Dermis blood vessel endothelial cell (primary cell): ENCODE data around the gene ERCC4. TPM values are rescaled to one million over a fixed set of nuclear protein-coding genes. Genes with fewer than 3 reads are reported as not detected.

Experiments used
- DNase-seq: peaks from one replicate; pipeline ENCODE4 v3.0.0; 2010
- total RNA-seq: library from RNA; depleted of rRNA; stranded (reverse); fragments of >200 nt; gene quantifications from 2 replicates; pipeline ENCODE4 v1.2.3, GENCODE V29; 2014

ERCC4 gene
- total RNA-seq, 1 donor from 2014 or later, result 8.8 TPM

GRCh38 chr16:13911871-13912270 lies 8.1 kb upstream of the ERCC4 start:
- DNase-seq, result no peak

GRCh38 chr16:13912891-13913290 lies 7.1 kb upstream of the ERCC4 start:
- no peak for DNase-seq

GRCh38 chr16:13913374-13914292 lies 6.3 kb upstream of the ERCC4 start:
- no peak for DNase-seq

GRCh38 chr16:13915033-13915635 lies 4.8 kb upstream of the ERCC4 start:
- DNase-seq, result no peak

GRCh38 chr16:13919330-13919682 lies 648 bp upstream of the ERCC4 start:
- DNase-seq, result peak; percentile 68

- DNase-seq, result no peak
Observed at GRCh38 chr16:13920510-13920818, 510 bp downstream of the ERCC4 start.

- no peak for DNase-seq
Observed at GRCh38 chr16:13921328-13921727, 1.4 kb downstream of the ERCC4 start.

- DNase-seq, result peak; percentile 77
Observed at GRCh38 chr16:13923703-13924298, 3.8 kb downstream of the ERCC4 start.

- no peak for DNase-seq
Observed at GRCh38 chr16:13926464-13926863, 6.5 kb downstream of the ERCC4 start.

- DNase-seq, result no peak
Observed at GRCh38 chr16:13926891-13927290, 6.9 kb downstream of the ERCC4 start.

GRCh38 chr16:13928646-13929045 lies 8.7 kb downstream of the ERCC4 start:
- no peak for DNase-seq

GRCh38 chr16:13931845-13932244 lies 11.9 kb downstream of the ERCC4 start:
- no peak for DNase-seq

GRCh38 chr16:13935408-13935807 lies 15.5 kb downstream of the ERCC4 start:
- DNase-seq, result no peak

GRCh38 chr16:13936155-13936554 lies 16.2 kb downstream of the ERCC4 start:
- DNase-seq, result no peak

- no peak for DNase-seq
Observed at GRCh38 chr16:13936596-13937081, 16.7 kb downstream of the ERCC4 start.

GRCh38 chr16:13937411-13937810 lies 17.5 kb downstream of the ERCC4 start:
- no peak for DNase-seq

GRCh38 chr16:13938480-13938879 lies 18.5 kb downstream of the ERCC4 start:
- DNase-seq, result no peak

GRCh38 chr16:13939821-13940220 lies 19.9 kb downstream of the ERCC4 start:
- DNase-seq, result no peak

GRCh38 chr16:13940397-13940933 lies 20.5 kb downstream of the ERCC4 start:
- DNase-seq, result no peak

GRCh38 chr16:13944816-13945215 lies 24.9 kb downstream of the ERCC4 start:
- no peak for DNase-seq

GRCh38 chr16:13945744-13946485 lies 26.0 kb downstream of the ERCC4 start:
- DNase-seq, result no peak

- no peak for DNase-seq
Observed at GRCh38 chr16:13948086-13948485, 28.1 kb downstream of the ERCC4 start.
